H9 (cell line): Measurements from ENCODE around the gene FBXO47. TPM values are rescaled to one million over a fixed set of nuclear protein-coding genes. Genes with fewer than 3 reads are reported as not detected.

Experiments
- DNase-seq: peaks from one replicate; pipeline ENCODE4 v3.0.0-alpha.2; 2017
- H2AFZ ChIP-seq: one replicate; pipeline ENCODE4 v1.6.1; 2013; ENCODE audit warnings: mild to moderate bottlenecking, low read length, control low read depth, moderate library complexity
- H2AK5ac ChIP-seq: 2 replicates; pipeline ENCODE4 v1.6.1; 2013; ENCODE audit warnings: low read length, control low read depth, mixed read lengths; ENCODE audit not compliant: insufficient read length
- H2BK120ac ChIP-seq: one replicate; pipeline ENCODE4 v1.6.1; 2013; ENCODE audit warnings: low read depth, mild to moderate bottlenecking, low read length, control low read depth, inconsistent platforms; ENCODE audit not compliant: poor library complexity, severe bottlenecking
- H2BK12ac ChIP-seq: 2 replicates; pipeline ENCODE4 v1.6.1; 2013; ENCODE audit warnings: low read length, control low read depth, mixed read lengths, low read depth; ENCODE audit not compliant: insufficient read length
- H2BK15ac ChIP-seq: 2 replicates; pipeline ENCODE4 v1.6.1; 2013; ENCODE audit warnings: low read depth, low read length, control low read depth
- H2BK20ac ChIP-seq: one replicate; pipeline ENCODE4 v1.6.1; 2013; ENCODE audit warnings: low read depth, mild to moderate bottlenecking, low read length, control low read depth, inconsistent platforms; ENCODE audit not compliant: poor library complexity, severe bottlenecking
- H2BK5ac ChIP-seq: 2 replicates; pipeline ENCODE4 v1.6.1; 2013; ENCODE audit warnings: low read length, control low read depth, mixed read lengths; ENCODE audit not compliant: insufficient read length
- H3K14ac ChIP-seq: 2 replicates; pipeline ENCODE4 v1.6.1; 2013; ENCODE audit warnings: low read length, control low read depth; ENCODE audit not compliant: insufficient read depth
- H3K18ac ChIP-seq: 2 replicates; pipeline ENCODE4 v1.6.1; 2013; ENCODE audit warnings: low read depth, mild to moderate bottlenecking, mixed read lengths, low read length, control low read depth; ENCODE audit not compliant: insufficient read length
- H3K23ac ChIP-seq: 2 replicates; pipeline ENCODE4 v1.6.1; 2013; ENCODE audit warnings: low read length, control low read depth, mixed read lengths, low read depth; ENCODE audit not compliant: insufficient read length
- H3K23me2 ChIP-seq: 2 replicates; pipeline ENCODE4 v1.6.1; 2013; ENCODE audit warnings: low read depth, mild to moderate bottlenecking, mixed read lengths, low read length, control low read depth; ENCODE audit not compliant: insufficient read length, poor library complexity, severe bottlenecking
- H3K27ac ChIP-seq: 2 replicates; pipeline ENCODE4 v1.5.1; 2013; ENCODE audit warnings: low read length, control low read depth, mixed read lengths, low read depth; ENCODE audit not compliant: insufficient read length
- H3K27me3 ChIP-seq: 2 replicates; pipeline ENCODE4 v1.6.1; 2013; ENCODE audit warnings: low read length, control low read depth, inconsistent platforms; ENCODE audit not compliant: insufficient read depth
- H3K4ac ChIP-seq: 2 replicates; pipeline ENCODE4 v1.6.1; 2013; ENCODE audit warnings: low read depth, mild to moderate bottlenecking, control low read depth, inconsistent platforms, low read length, moderate library complexity
- H3K4me1 ChIP-seq: 2 replicates; pipeline ENCODE4 v1.6.1; 2013; ENCODE audit warnings: low read length, control low read depth, inconsistent platforms; ENCODE audit not compliant: insufficient read depth
- H3K4me2 ChIP-seq: 2 replicates; pipeline ENCODE4 v1.6.1; 2013; ENCODE audit warnings: low read length, control low read depth, mixed read lengths; ENCODE audit not compliant: insufficient read length, insufficient read depth
- H3K56ac ChIP-seq: 2 replicates; pipeline ENCODE4 v1.6.1; 2013; ENCODE audit warnings: low read depth, mild to moderate bottlenecking, mixed read lengths, low read length, control low read depth; ENCODE audit not compliant: insufficient read length
- H3K79me1 ChIP-seq: 2 replicates; pipeline ENCODE4 v1.6.1; 2013; ENCODE audit warnings: low read depth, mild to moderate bottlenecking, moderate library complexity, low read length, control low read depth, inconsistent platforms; ENCODE audit not compliant: insufficient read depth, poor library complexity, severe bottlenecking
- H3K79me2 ChIP-seq: 2 replicates; pipeline ENCODE4 v1.6.1; 2013; ENCODE audit warnings: low read length, control low read depth, inconsistent platforms; ENCODE audit not compliant: insufficient read depth
- H3K9ac ChIP-seq: 2 replicates; pipeline ENCODE4 v1.6.1; 2013; ENCODE audit warnings: low read length, control low read depth, mixed read lengths; ENCODE audit not compliant: insufficient read length; ENCODE audit errors: extremely low read depth
- H3K9me3 ChIP-seq: one replicate; pipeline ENCODE4 v1.6.1; 2013; ENCODE audit warnings: low read depth, low read length, inconsistent platforms; ENCODE audit not compliant: control insufficient read depth
- H3T11ph ChIP-seq: one replicate; pipeline ENCODE4 v1.6.1; 2013; ENCODE audit warnings: mild to moderate bottlenecking, low read length, control low read depth, inconsistent platforms
- H4K20me1 ChIP-seq: one replicate; pipeline ENCODE4 v1.6.1; 2013; ENCODE audit not compliant: control insufficient read depth, insufficient read length, insufficient read depth
- H4K5ac ChIP-seq: 2 replicates; pipeline ENCODE4 v1.6.1; 2013; ENCODE audit warnings: low read depth, mild to moderate bottlenecking, mixed read lengths, low read length, control low read depth; ENCODE audit not compliant: insufficient read length
- H4K8ac ChIP-seq: replicated peaks from 2 replicates; pipeline ENCODE4 v1.6.1; 2013; ENCODE audit warnings: low read length, control low read depth, mixed read lengths, low read depth; ENCODE audit not compliant: insufficient read length
- H4K91ac ChIP-seq: 2 replicates; pipeline ENCODE4 v1.6.1; 2013; ENCODE audit warnings: low read depth, mild to moderate bottlenecking, moderate library complexity, mixed read lengths, low read length, control low read depth; ENCODE audit not compliant: insufficient read length
- H3K27ac Mint-ChIP-seq, 3 experiments: 2 replicates in 2 of 3; 3 replicates in 1 of 3; pipeline ENCODE4 v1.8.0; 2020 to 2021; ENCODE audit warnings: mixed read lengths in 3 of 3, mild to moderate bottlenecking in 1 of 3, moderate library complexity in 1 of 3
- H3K27me3 Mint-ChIP-seq: 2 replicates; pipeline ENCODE4 v1.8.0; 2021; ENCODE audit warnings: low read depth, mild to moderate bottlenecking, moderate library complexity, mixed read lengths
- H3K36me3 Mint-ChIP-seq, 3 experiments: 2 replicates in 2 of 3; 3 replicates in 1 of 3; pipeline ENCODE4 v1.8.0; 2020 to 2021; ENCODE audit warnings: low read depth in 3 of 3, mixed read lengths in 3 of 3; ENCODE audit not compliant: insufficient read depth in 1 of 3
- H3K4me1 Mint-ChIP-seq, 2 experiments: 2 replicates each; pipeline ENCODE4 v1.8.0; 2020; ENCODE audit warnings: mixed read lengths in 2 of 2
- H3K4me3 Mint-ChIP-seq, 2 experiments: 2 replicates in 1 of 2; 3 replicates in 1 of 2; pipeline ENCODE4 v1.8.0; 2020 to 2021; ENCODE audit warnings: mild to moderate bottlenecking in 2 of 2, mixed read lengths in 2 of 2, moderate library complexity in 1 of 2
- H3K9me3 Mint-ChIP-seq, 2 experiments: 2 replicates in 1 of 2; 3 replicates in 1 of 2; pipeline ENCODE4 v1.8.0; 2020; ENCODE audit warnings: mild to moderate bottlenecking in 2 of 2, mixed read lengths in 2 of 2, moderate library complexity in 1 of 2
- WGBS: extraction: QIAGEN DNeasy Blood & Tissue Kit; methylation state at CpG from one replicate; pipeline ENCODE4 v1.1.7; 2013; ENCODE audit warnings: missing lambda C conversion rate, low lambda C conversion rate, mixed read lengths; ENCODE audit not compliant: insufficient read length; ENCODE audit errors: extremely low coverage; 5-methylcytosine and 5-hydroxymethylcytosine counted together
- microRNA-seq: library from miRNA; unstranded; fragments of <30 nt; microRNA quantifications from one replicate; pipeline ENCODE4, GENCODE V29; 2020; ENCODE audit warnings: borderline microRNAs expressed
- total RNA-seq: library from RNA; stranded (reverse); gene quantifications from 2 replicates; pipeline ENCODE4 v1.2.1, GENCODE V29; 2021
- TF ChIP-seq, protein P1 (sequence below): fragments of 200-600 bp; sonication (generic); conservative IDR thresholded peaks from 3 replicates; pipeline ENCODE4 v1.8.0; 2021; ENCODE audit warnings: antibody characterized with exemption, mild to moderate bottlenecking

Gene FBXO47
- total RNA-seq, 1 experiment from 2014 or later: not detected

DNA sequence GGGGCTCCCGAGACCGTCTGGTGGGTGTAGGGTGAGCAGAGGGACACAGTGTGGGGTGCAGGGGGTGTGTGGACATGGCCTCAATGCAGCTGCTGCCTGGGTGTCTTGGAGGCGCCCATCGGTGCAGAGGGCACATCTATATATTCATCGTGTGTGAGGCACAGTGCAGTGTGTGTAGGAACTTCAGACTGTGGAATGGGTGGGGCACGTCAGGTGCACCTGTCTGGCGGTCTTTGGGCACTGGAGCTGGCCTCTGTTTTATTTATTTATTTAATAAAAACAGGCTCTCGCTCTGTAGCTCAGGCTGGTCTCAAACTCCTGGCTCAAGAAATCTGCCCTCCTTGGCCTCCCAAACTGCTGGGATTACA is 80.6 kb downstream of the FBXO47 start:
- H3K36me3 Mint-ChIP-seq: peaks cover 2 to 53% (median 28%) of the 10 kb centered on the region in 3 experiments; a peak in 5 of 7 replicates
- H4K5ac ChIP-seq: no peak overlapping the region
- H3K4me1 Mint-ChIP-seq: peaks cover 44 to 58% of the 10 kb centered on the region in 2 experiments
- H3K9ac ChIP-seq: no peak overlapping the region
- no peaks in the 10 kb centered on the region for H3K27me3 ChIP-seq
- H3K79me1 ChIP-seq: peaks cover 3% of the 10 kb centered on the region
- no peak overlapping the region for H3K4ac ChIP-seq
- H2BK12ac ChIP-seq: no peak overlapping the region
- H2BK120ac ChIP-seq: no peak overlapping the region
- no peak overlapping the region for H2BK5ac ChIP-seq
- no peak overlapping the region for H2BK20ac ChIP-seq
- peaks cover 2% of the 10 kb centered on the region; the same call in 1 of the 2 replicates for H3K4me1 ChIP-seq
- H3K18ac ChIP-seq: no peak overlapping the region
- no peaks in the 10 kb centered on the region for H3K9me3 ChIP-seq
- no peak overlapping the region for H2AK5ac ChIP-seq
- no peak overlapping the region for H3K14ac ChIP-seq
- H2BK15ac ChIP-seq: no peak overlapping the region
- DNase-seq: no peak
- no peak overlapping the region for H3T11ph ChIP-seq
- WGBS: no CpG with 5 or more reads among the region's 8 CpGs
- H3K27ac ChIP-seq: no peak overlapping the region
- H3K56ac ChIP-seq: no peak overlapping the region
- H3K79me2 ChIP-seq: peaks cover 4% of the 10 kb centered on the region; the same call in 1 of the 2 replicates
- H3K27me3 Mint-ChIP-seq: no peaks in the 10 kb centered on the region
- no peak overlapping the region for H4K91ac ChIP-seq
- H3K23ac ChIP-seq: no peak overlapping the region
- H3K4me3 Mint-ChIP-seq: no peak overlapping the region
- peaks cover 2% of the 10 kb centered on the region for H4K20me1 ChIP-seq
- no peak overlapping the region for H4K8ac ChIP-seq
- no peak overlapping the region for H2AFZ ChIP-seq
- no peak overlapping the region for H3K4me2 ChIP-seq
- TF ChIP-seq, protein P1, sequence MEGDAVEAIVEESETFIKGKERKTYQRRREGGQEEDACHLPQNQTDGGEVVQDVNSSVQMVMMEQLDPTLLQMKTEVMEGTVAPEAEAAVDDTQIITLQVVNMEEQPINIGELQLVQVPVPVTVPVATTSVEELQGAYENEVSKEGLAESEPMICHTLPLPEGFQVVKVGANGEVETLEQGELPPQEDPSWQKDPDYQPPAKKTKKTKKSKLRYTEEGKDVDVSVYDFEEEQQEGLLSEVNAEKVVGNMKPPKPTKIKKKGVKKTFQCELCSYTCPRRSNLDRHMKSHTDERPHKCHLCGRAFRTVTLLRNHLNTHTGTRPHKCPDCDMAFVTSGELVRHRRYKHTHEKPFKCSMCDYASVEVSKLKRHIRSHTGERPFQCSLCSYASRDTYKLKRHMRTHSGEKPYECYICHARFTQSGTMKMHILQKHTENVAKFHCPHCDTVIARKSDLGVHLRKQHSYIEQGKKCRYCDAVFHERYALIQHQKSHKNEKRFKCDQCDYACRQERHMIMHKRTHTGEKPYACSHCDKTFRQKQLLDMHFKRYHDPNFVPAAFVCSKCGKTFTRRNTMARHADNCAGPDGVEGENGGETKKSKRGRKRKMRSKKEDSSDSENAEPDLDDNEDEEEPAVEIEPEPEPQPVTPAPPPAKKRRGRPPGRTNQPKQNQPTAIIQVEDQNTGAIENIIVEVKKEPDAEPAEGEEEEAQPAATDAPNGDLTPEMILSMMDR: no peak
- H3K27ac Mint-ChIP-seq: no peak overlapping the region
- H3K23me2 ChIP-seq: no peaks in the 10 kb centered on the region
- H3K9me3 Mint-ChIP-seq: no peaks in the 10 kb centered on the region

Small RNAs within 50 kb of the gene (microRNA-seq; reads per million reads assigned to microRNA genes)
- gene MIR6779: not detected

Other genes with a start within 250 kb of the FBXO47 start
- 10.7 and 11.2 TPM in 2 replicates for gene CISD3, start 237.1 kb downstream of the FBXO47 start, total RNA-seq
- gene PCGF2, start 219.1 kb downstream of the FBXO47 start, total RNA-seq: 106 and 116 TPM in 2 replicates
- gene PSMB3, start 214.7 kb downstream of the FBXO47 start, total RNA-seq: 242 and 252 TPM in 2 replicates
- gene PIP4K2B, start 167.8 kb downstream of the FBXO47 start, total RNA-seq: 61.9 and 62.9 TPM in 2 replicates
- gene CWC25, start 142.1 kb downstream of the FBXO47 start, total RNA-seq: 15.4 and 15.9 TPM in 2 replicates
- 2,040 and 2,084 TPM in 2 replicates for gene RPL23, start 113.7 kb downstream of the FBXO47 start, total RNA-seq
- gene LASP1, start 97.3 kb downstream of the FBXO47 start, total RNA-seq: 121 and 122 TPM in 2 replicates
- gene PLXDC1, start 184.2 kb upstream of the FBXO47 start, total RNA-seq: 1.6 and 2.0 TPM in 2 replicates
- gene ARL5C, start 198.8 kb upstream of the FBXO47 start, total RNA-seq: not detected in 2 replicates
- gene CACNB1, start 230.3 kb upstream of the FBXO47 start, total RNA-seq: 17.5 and 20.0 TPM in 2 replicates
- gene RPL19, start 232.9 kb upstream of the FBXO47 start, total RNA-seq: 2,038 and 2,051 TPM in 2 replicates